ENCODE measurements around the gene PLCXD3. TPM values are rescaled to one million over a fixed set of nuclear protein-coding genes. Genes with fewer than 3 reads are reported as not detected.

Gene PLCXD3
- total RNA-seq, 4 donors from 2014 or later = 0.62 to 5.1 (median 2.3) TPM

DNA sequence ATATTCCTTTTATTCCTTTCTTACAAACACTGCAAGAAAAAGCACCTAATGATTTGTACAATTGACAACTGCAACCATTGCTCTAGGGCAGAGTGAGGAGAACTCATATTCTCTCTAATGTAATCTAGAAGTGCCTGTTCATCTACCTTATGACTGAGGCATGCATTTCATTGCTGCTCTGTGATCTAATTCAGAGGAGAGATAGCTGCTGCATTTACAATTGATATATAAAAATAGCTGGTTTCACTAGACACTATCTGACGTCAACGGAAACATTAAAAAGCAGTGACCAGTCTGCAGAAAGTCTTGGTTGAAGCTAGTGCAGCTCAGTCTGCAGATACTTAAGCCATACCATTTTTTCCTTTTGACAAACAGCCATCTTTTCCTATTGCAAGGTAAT, 224.2 kb downstream of the PLCXD3 start:
- ATAC-seq = no peak
- Histone ChIP-seq H3K36me3 (no peaks in the 10 kb centered on the region), H3K4me1 (no peaks in the 10 kb centered on the region), H3K27ac (no peak overlapping the region), H3K4me3 (no peak overlapping the region), H3K9me3 (no peaks in the 10 kb centered on the region), H3K27me3 (no peaks in the 10 kb centered on the region)
- TF ChIP-seq POLR2A (IDR thresholded peaks at IDR 0.05) (no peak), EP300 (IDR thresholded peaks at IDR 0.05) (no peak), POLR2AphosphoS5 (IDR thresholded peaks at IDR 0.05) (no peak)
- TF ChIP-seq, protein P1, sequence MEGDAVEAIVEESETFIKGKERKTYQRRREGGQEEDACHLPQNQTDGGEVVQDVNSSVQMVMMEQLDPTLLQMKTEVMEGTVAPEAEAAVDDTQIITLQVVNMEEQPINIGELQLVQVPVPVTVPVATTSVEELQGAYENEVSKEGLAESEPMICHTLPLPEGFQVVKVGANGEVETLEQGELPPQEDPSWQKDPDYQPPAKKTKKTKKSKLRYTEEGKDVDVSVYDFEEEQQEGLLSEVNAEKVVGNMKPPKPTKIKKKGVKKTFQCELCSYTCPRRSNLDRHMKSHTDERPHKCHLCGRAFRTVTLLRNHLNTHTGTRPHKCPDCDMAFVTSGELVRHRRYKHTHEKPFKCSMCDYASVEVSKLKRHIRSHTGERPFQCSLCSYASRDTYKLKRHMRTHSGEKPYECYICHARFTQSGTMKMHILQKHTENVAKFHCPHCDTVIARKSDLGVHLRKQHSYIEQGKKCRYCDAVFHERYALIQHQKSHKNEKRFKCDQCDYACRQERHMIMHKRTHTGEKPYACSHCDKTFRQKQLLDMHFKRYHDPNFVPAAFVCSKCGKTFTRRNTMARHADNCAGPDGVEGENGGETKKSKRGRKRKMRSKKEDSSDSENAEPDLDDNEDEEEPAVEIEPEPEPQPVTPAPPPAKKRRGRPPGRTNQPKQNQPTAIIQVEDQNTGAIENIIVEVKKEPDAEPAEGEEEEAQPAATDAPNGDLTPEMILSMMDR (IDR thresholded peaks at IDR 0.05) = no peak
- WGBS, 2 donors (ENCODE audit: low coverage in 1 of 2) = 61 to 63% methylated on average over 2 of the region's 2 CpGs

DNA sequence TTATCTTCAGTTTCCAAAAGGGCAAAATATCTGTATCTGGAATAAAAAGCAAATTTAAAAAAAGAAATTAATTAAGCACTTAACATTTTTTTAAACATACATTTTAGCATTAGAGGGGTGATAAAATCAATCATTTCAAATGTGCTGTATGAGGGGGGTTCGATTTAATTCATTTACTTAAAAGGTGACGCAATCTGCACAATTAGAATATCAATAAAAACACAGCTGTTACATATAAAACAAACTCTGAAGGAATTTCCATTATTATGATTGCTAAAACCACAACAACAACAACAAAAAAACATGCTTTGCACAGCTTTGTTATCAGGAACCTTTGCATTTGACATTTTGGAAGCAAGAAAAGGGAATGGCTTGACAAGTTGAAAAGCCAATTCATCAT, 225.5 kb downstream of the PLCXD3 start:
- H3K36me3 ChIP-seq = no peaks in the 10 kb centered on the region
- no peak for ATAC-seq
- H3K4me3 ChIP-seq = no peak overlapping the region
- no peak overlapping the region for H3K27ac ChIP-seq
- WGBS, 2 donors (ENCODE audit: low coverage in 1 of 2) = 32 to 88% methylated on average over 2 of the region's 2 CpGs
- H3K27me3 ChIP-seq = no peaks in the 10 kb centered on the region
- no peaks in the 10 kb centered on the region for H3K9me3 ChIP-seq
- TF ChIP-seq POLR2A (IDR thresholded peaks at IDR 0.05) (no peak), EP300 (IDR thresholded peaks at IDR 0.05) (no peak), POLR2AphosphoS5 (IDR thresholded peaks at IDR 0.05) (no peak)
- TF ChIP-seq, protein P1 (IDR thresholded peaks at IDR 0.05) = no peak
- H3K4me1 ChIP-seq = no peaks in the 10 kb centered on the region

DNA sequence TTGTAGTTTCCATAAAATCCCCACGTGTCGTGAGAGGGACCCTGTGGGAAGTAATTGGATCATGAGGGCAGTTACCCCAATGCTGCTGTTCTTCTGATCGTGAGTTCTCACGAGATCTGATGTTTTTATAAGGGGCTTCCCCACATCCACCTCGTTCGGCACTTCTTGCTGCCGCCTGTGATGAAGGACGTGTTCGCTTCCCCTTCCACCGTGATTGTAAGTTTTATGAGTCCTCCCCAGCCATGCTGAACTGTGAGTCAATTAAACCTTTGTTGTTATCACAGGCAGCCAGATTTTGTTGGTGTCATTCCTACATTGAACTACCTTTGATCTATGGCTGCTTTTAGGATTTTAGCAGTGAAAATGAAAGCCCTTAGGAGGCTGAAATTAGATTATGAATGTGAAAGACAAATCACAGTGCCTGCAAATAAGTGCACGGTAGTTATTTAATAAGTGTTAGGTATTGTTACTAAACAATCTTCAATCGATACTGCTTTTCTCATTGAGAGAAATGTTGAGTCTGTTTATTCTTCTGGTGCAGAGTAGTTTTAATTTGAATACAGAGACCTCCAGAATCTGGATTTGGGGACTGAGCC, 229.1 kb downstream of the PLCXD3 start:
- no peaks in the 10 kb centered on the region for H3K4me1 ChIP-seq
- 61 to 71% methylated on average over 11 to 12 of the region's 12 CpGs for WGBS, 2 donors (ENCODE audit: low coverage in 1 of 2)
- H3K27ac ChIP-seq = no peak overlapping the region
- ATAC-seq = no peak
- H3K4me3 ChIP-seq = no peak overlapping the region
- H3K36me3 ChIP-seq = no peaks in the 10 kb centered on the region
- TF ChIP-seq POLR2AphosphoS5 (IDR thresholded peaks at IDR 0.05) (no peak), POLR2A (IDR thresholded peaks at IDR 0.05) (no peak), EP300 (IDR thresholded peaks at IDR 0.05) (no peak)
- TF ChIP-seq, protein P1 (IDR thresholded peaks at IDR 0.05) = no peak
- H3K27me3 ChIP-seq = no peaks in the 10 kb centered on the region
- no peaks in the 10 kb centered on the region for H3K9me3 ChIP-seq

DNA sequence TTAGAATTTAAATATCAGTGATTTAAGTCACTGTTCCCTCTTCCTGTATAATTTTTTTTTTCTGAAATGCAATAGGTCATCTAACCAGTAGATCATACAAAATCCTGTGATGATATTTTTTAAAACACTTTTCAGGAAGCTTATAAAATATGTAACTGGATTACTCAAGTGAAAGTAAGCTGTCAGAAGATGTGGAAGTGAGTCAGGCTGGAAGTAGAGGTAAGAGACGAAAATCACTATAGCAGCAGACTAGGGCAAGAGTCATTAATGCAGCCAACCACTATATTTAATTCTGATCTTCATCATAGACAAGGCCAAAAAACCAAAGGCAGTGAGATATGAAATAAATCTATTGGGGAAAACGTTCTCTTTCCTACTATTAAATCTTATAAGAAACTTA, 231.4 kb downstream of the PLCXD3 start:
- Histone ChIP-seq H3K4me3 (no peak overlapping the region), H3K4me1 (no peaks in the 10 kb centered on the region), H3K9me3 (no peaks in the 10 kb centered on the region), H3K36me3 (no peaks in the 10 kb centered on the region), H3K27ac (no peak overlapping the region), H3K27me3 (no peaks in the 10 kb centered on the region)
- ATAC-seq = no peak
- 45 to 57% methylated on average over 2 of the region's 2 CpGs for WGBS, 2 donors (ENCODE audit: low coverage in 1 of 2)
- no peak for TF ChIP-seq POLR2AphosphoS5 (IDR thresholded peaks at IDR 0.05)
- TF ChIP-seq, protein P1 (IDR thresholded peaks at IDR 0.05) = no peak
- no peak for TF ChIP-seq EP300 (IDR thresholded peaks at IDR 0.05)
- no peak for TF ChIP-seq POLR2A (IDR thresholded peaks at IDR 0.05)

DNA sequence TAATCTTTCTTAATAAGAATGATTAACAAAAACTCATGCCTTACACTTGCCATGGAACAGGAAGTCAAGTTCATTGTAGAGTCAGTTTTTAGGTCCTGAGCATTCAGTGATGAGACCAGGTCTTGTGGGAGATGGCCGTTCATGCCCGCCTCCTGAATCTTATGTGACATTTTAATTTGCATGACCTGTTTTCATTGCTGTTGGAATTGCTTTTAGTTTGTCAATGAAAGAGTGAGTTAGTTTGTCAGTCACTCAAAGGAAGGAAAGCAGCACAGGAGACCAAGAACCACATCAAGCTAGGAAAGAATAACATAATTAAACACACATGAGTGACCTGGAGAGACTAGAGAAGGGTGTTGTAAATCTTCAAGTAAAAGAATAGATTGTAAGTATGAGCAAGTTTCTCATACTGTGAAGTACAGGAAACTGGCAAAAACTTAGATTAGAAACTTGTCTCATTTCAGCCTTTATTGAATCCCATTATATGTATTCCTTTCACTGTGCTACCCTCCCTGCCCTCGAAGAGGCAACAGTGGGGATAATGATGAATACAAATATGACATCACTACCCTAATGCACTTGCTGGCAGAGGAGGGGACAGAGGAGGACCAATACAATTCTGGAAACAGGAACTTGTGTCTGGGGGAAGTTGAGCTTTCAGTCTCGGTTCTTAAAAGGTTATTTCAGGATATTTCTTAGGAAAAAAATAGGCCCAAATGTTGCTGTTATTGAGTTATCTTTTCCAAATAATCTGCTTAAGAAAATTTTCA, 232.7 kb downstream of the PLCXD3 start:
- no peak for TF ChIP-seq POLR2A (IDR thresholded peaks at IDR 0.05)
- TF ChIP-seq, protein P1 (IDR thresholded peaks at IDR 0.05) = no peak
- no peak for TF ChIP-seq EP300 (IDR thresholded peaks at IDR 0.05)
- H3K4me1 ChIP-seq = no peaks in the 10 kb centered on the region
- H3K27ac ChIP-seq = no peak overlapping the region
- WGBS, 2 donors (ENCODE audit: low coverage in 1 of 2) = 26 to 85% methylated on average over 2 to 3 of the region's 4 CpGs
- no peaks in the 10 kb centered on the region for H3K9me3 ChIP-seq
- no peak for ATAC-seq
- no peaks in the 10 kb centered on the region for H3K27me3 ChIP-seq
- no peaks in the 10 kb centered on the region for H3K36me3 ChIP-seq
- H3K4me3 ChIP-seq = no peak overlapping the region

Measured in gastroesophageal sphincter (tissue), 4 donors.